Hepatocyte (in vitro differentiated cells): ENCODE data around the gene KRT14. TPM values are rescaled to one million over a fixed set of nuclear protein-coding genes. Genes with fewer than 3 reads are reported as not detected.

Experiments used
- DNase-seq: peaks from one replicate; pipeline ENCODE4 v3.0.0-alpha.2; 2016; ENCODE audit warnings: low spot score
- H2AFZ ChIP-seq: fragments of 200-600 bp; sonication (generic); 2 replicates; pipeline ENCODE4 v1.6.0; 2016; ENCODE audit warnings: antibody characterized with exemption, mild to moderate bottlenecking
- H3K27ac ChIP-seq: fragments of 200-600 bp; sonication (generic); 2 replicates; pipeline ENCODE4 v1.5.1; 2016; ENCODE audit warnings: mild to moderate bottlenecking
- H3K27me3 ChIP-seq: fragments of 200-600 bp; sonication (generic); 2 replicates; pipeline ENCODE4 v1.6.1; 2016
- H3K36me3 ChIP-seq: fragments of 200-600 bp; sonication (generic); replicated peaks from 2 replicates; pipeline ENCODE4 v1.5.1; 2016; ENCODE audit warnings: low read depth; ENCODE audit not compliant: insufficient read depth
- H3K4me1 ChIP-seq: fragments of 200-600 bp; sonication (generic); 2 replicates; pipeline ENCODE4 v1.5.1; 2016; ENCODE audit warnings: mild to moderate bottlenecking, moderate library complexity; ENCODE audit not compliant: insufficient read depth
- H3K4me2 ChIP-seq: fragments of 200-600 bp; sonication (generic); 2 replicates; pipeline ENCODE4 v1.6.0; 2016
- H3K4me3 ChIP-seq: fragments of 200-600 bp; sonication (generic); 2 replicates; pipeline ENCODE4 v1.5.1; 2016; ENCODE audit warnings: mild to moderate bottlenecking
- H3K79me2 ChIP-seq: fragments of 200-600 bp; sonication (generic); 2 replicates; pipeline ENCODE4 v1.6.0; 2017; ENCODE audit warnings: mild to moderate bottlenecking
- H3K9me2 ChIP-seq: fragments of 200-600 bp; sonication (generic); replicated peaks from 2 replicates; pipeline ENCODE4 v1.6.0; 2017; ENCODE audit warnings: mild to moderate bottlenecking; ENCODE audit not compliant: insufficient read depth
- H3K9me3 ChIP-seq: fragments of 200-600 bp; sonication (generic); 2 replicates; pipeline ENCODE4 v1.5.1; 2016; ENCODE audit warnings: low read depth, mild to moderate bottlenecking
- H4K20me1 ChIP-seq: fragments of 200-600 bp; sonication (generic); 2 replicates; pipeline ENCODE4 v1.6.0; 2016; ENCODE audit warnings: mild to moderate bottlenecking; ENCODE audit not compliant: insufficient read depth, poor library complexity, severe bottlenecking
- CTCF ChIP-seq: fragments of 200-600 bp; sonication (generic); IDR thresholded peaks from 2 replicates; pipeline ENCODE4 v1.5.1; 2016; ENCODE audit warnings: antibody characterized with exemption, mild to moderate bottlenecking; ENCODE audit not compliant: poor library complexity
- EZH2 ChIP-seq: fragments of 200-600 bp; sonication (generic); IDR thresholded peaks from 2 replicates; pipeline ENCODE4 v1.6.1; 2016; ENCODE audit warnings: antibody characterized with exemption, mild to moderate bottlenecking, borderline replicate concordance
- EZH2phosphoT487 ChIP-seq: fragments of 200-600 bp; sonication (generic); IDR thresholded peaks from one replicate; pipeline ENCODE4 v1.6.1; 2018; ENCODE audit warnings: antibody characterized with exemption, mild to moderate bottlenecking, low read depth, moderate library complexity; ENCODE audit not compliant: unreplicated experiment, severe bottlenecking
- WGBS: methylation state at CpG from one replicate; pipeline ENCODE4 v1.1.6; 2016; ENCODE audit warnings: low lambda C conversion rate; ENCODE audit errors: missing lambda C conversion rate; 5-methylcytosine and 5-hydroxymethylcytosine counted together
- polyA plus RNA-seq: library from polyadenylated mRNA; unstranded; fragments of >200 nt; fragmentation: Nextera tagmentation; extraction: Ambion mirVana; gene quantifications from 2 replicates; pipeline ENCODE4 v1.2.1, GENCODE V29; 2016
- total RNA-seq: library from RNA; depleted of rRNA; stranded (reverse); fragments of >200 nt; gene quantifications from 2 replicates; pipeline ENCODE4 v1.2.3, GENCODE V29; 2014

KRT14 gene
- total and polyA plus RNA-seq, 2 experiments from 2014 or later = 0.33 to 1.9 TPM

- TF ChIP-seq CTCF = no peak
- no peak for TF ChIP-seq EZH2
- TF ChIP-seq EZH2phosphoT487 = no peak
- WGBS = 88% methylated on average over 7 of the region's 7 CpGs
Observed at GRCh38 chr17:41533613-41534012, 53.1 kb downstream of the KRT14 start.

GRCh38 chr17:41532947-41533570 lies 53.6 kb downstream of the KRT14 start:
- Histone ChIP-seq H3K36me3 (no peaks in the 10 kb centered on the region), H3K9me2 (no peaks in the 10 kb centered on the region), H3K27ac (no peak overlapping the region), H2AFZ (no peak overlapping the region), H3K4me3 (no peak overlapping the region), H3K4me1 (peaks cover 39% of the 10 kb centered on the region), H4K20me1 (no peaks in the 10 kb centered on the region), H3K4me2 (no peak overlapping the region), H3K27me3 (no peaks in the 10 kb centered on the region), H3K79me2 (no peaks in the 10 kb centered on the region), H3K9me3 (no peaks in the 10 kb centered on the region)
- no peak for TF ChIP-seq EZH2
- no peak for TF ChIP-seq CTCF
- TF ChIP-seq EZH2phosphoT487 = no peak
- no peak for DNase-seq
- WGBS = 86% methylated on average over 9 of the region's 9 CpGs

More at GRCh38 chr17:41533613-41534012, 53.1 kb downstream of the KRT14 start:
- peaks cover 44% of the 10 kb centered on the region for H3K4me1 ChIP-seq
- H3K27me3 ChIP-seq = no peaks in the 10 kb centered on the region
- H3K36me3 ChIP-seq = no peaks in the 10 kb centered on the region
- no peaks in the 10 kb centered on the region for H3K9me2 ChIP-seq
- DNase-seq = no peak
- H3K79me2 ChIP-seq = no peaks in the 10 kb centered on the region
- H4K20me1 ChIP-seq = no peaks in the 10 kb centered on the region
- H3K9me3 ChIP-seq = no peaks in the 10 kb centered on the region
- H3K27ac ChIP-seq = no peak overlapping the region
- H3K4me2 ChIP-seq = no peak overlapping the region
- H2AFZ ChIP-seq = no peak overlapping the region
- no peak overlapping the region for H3K4me3 ChIP-seq

Other genes with a start within 250 kb of the KRT14 start
- gene KRT33A, start 236.1 kb downstream of the KRT14 start, total RNA-seq = not detected in 2 replicates
- not detected in 2 replicates for gene KRT33A, start 236.1 kb downstream of the KRT14 start, polyA plus RNA-seq
- gene KRT33B, start 217.1 kb downstream of the KRT14 start, total RNA-seq = not detected in 2 replicates
- gene KRT33B, start 217.1 kb downstream of the KRT14 start, polyA plus RNA-seq = 0.35 TPM in 1 of 2 replicates, not detected in the other
- gene KRT34, start 204.6 kb downstream of the KRT14 start, total RNA-seq = 0.20 TPM in 1 of 2 replicates, not detected in the other
- 0.71 TPM in 1 of 2 replicates, not detected in the other for gene KRT34, start 204.6 kb downstream of the KRT14 start, polyA plus RNA-seq
- not detected in 2 replicates for gene KRT31, start 189.3 kb downstream of the KRT14 start, total RNA-seq
- gene KRT31, start 189.3 kb downstream of the KRT14 start, polyA plus RNA-seq = not detected in 2 replicates
- gene KRT37, start 162.3 kb downstream of the KRT14 start, total RNA-seq = not detected in 2 replicates
- not detected in 2 replicates for gene KRT37, start 162.3 kb downstream of the KRT14 start, polyA plus RNA-seq
- gene KRT38, start 145.9 kb downstream of the KRT14 start, total RNA-seq = not detected in 2 replicates
- not detected in 2 replicates for gene KRT38, start 145.9 kb downstream of the KRT14 start, polyA plus RNA-seq
- not detected in 2 replicates for gene KRT32, start 119.5 kb downstream of the KRT14 start, total RNA-seq
- not detected in 2 replicates for gene KRT32, start 119.5 kb downstream of the KRT14 start, polyA plus RNA-seq
- gene KRT35, start 105.7 kb downstream of the KRT14 start, total RNA-seq = not detected in 2 replicates
- gene KRT35, start 105.7 kb downstream of the KRT14 start, polyA plus RNA-seq = not detected in 2 replicates
- not detected in 2 replicates for gene KRT36, start 97.0 kb downstream of the KRT14 start, total RNA-seq
- gene KRT36, start 97.0 kb downstream of the KRT14 start, polyA plus RNA-seq = not detected in 2 replicates
- 5.3 and 8.1 TPM in 2 replicates for gene KRT13, start 81.3 kb downstream of the KRT14 start, total RNA-seq
- 15.1 and 24.8 TPM in 2 replicates for gene KRT13, start 81.3 kb downstream of the KRT14 start, polyA plus RNA-seq
- gene KRT15, start 68.0 kb downstream of the KRT14 start, total RNA-seq = 6.2 and 6.8 TPM in 2 replicates
- 8.2 and 10.6 TPM in 2 replicates for gene KRT15, start 68.0 kb downstream of the KRT14 start, polyA plus RNA-seq
- 623 and 817 TPM in 2 replicates for gene KRT19, start 58.6 kb downstream of the KRT14 start, total RNA-seq
- 1,343 and 1,722 TPM in 2 replicates for gene KRT19, start 58.6 kb downstream of the KRT14 start, polyA plus RNA-seq
- gene KRT9, start 14.8 kb downstream of the KRT14 start, total RNA-seq = not detected in 2 replicates
- not detected in 2 replicates for gene KRT9, start 14.8 kb downstream of the KRT14 start, polyA plus RNA-seq
- 0.90 and 1.1 TPM in 2 replicates for gene KRT16, start 25.9 kb upstream of the KRT14 start, total RNA-seq
- 2.5 and 4.8 TPM in 2 replicates for gene KRT16, start 25.9 kb upstream of the KRT14 start, polyA plus RNA-seq
- 41.5 and 59.5 TPM in 2 replicates for gene KRT17, start 37.7 kb upstream of the KRT14 start, total RNA-seq
- 118 and 145 TPM in 2 replicates for gene KRT17, start 37.7 kb upstream of the KRT14 start, polyA plus RNA-seq
- gene EIF1, start 102.0 kb upstream of the KRT14 start, total RNA-seq = 180 and 192 TPM in 2 replicates
- 977 and 989 TPM in 2 replicates for gene EIF1, start 102.0 kb upstream of the KRT14 start, polyA plus RNA-seq
- gene GAST, start 125.4 kb upstream of the KRT14 start, total RNA-seq = not detected in 2 replicates
- 2.3 TPM in 1 of 2 replicates, not detected in the other for gene GAST, start 125.4 kb upstream of the KRT14 start, polyA plus RNA-seq
- gene HAP1, start 147.7 kb upstream of the KRT14 start, total RNA-seq = 0.03 and 0.08 TPM in 2 replicates
- 0.18 and 0.44 TPM in 2 replicates for gene HAP1, start 147.7 kb upstream of the KRT14 start, polyA plus RNA-seq
- gene JUP, start 199.8 kb upstream of the KRT14 start, total RNA-seq = 162 and 209 TPM in 2 replicates
- 191 and 214 TPM in 2 replicates for gene JUP, start 199.8 kb upstream of the KRT14 start, polyA plus RNA-seq
- gene P3H4, start 225.1 kb upstream of the KRT14 start, total RNA-seq = 62.6 and 66.2 TPM in 2 replicates
- 109 and 110 TPM in 2 replicates for gene P3H4, start 225.1 kb upstream of the KRT14 start, polyA plus RNA-seq
- 239 and 290 TPM in 2 replicates for gene FKBP10, start 226.1 kb upstream of the KRT14 start, total RNA-seq
- 88.0 and 92.0 TPM in 2 replicates for gene FKBP10, start 226.1 kb upstream of the KRT14 start, polyA plus RNA-seq
- 47.7 and 51.8 TPM in 2 replicates for gene NT5C3B, start 249.3 kb upstream of the KRT14 start, total RNA-seq
- 85.1 and 87.8 TPM in 2 replicates for gene NT5C3B, start 249.3 kb upstream of the KRT14 start, polyA plus RNA-seq